ENCODE measurements around the gene TMED6.

DNA sequence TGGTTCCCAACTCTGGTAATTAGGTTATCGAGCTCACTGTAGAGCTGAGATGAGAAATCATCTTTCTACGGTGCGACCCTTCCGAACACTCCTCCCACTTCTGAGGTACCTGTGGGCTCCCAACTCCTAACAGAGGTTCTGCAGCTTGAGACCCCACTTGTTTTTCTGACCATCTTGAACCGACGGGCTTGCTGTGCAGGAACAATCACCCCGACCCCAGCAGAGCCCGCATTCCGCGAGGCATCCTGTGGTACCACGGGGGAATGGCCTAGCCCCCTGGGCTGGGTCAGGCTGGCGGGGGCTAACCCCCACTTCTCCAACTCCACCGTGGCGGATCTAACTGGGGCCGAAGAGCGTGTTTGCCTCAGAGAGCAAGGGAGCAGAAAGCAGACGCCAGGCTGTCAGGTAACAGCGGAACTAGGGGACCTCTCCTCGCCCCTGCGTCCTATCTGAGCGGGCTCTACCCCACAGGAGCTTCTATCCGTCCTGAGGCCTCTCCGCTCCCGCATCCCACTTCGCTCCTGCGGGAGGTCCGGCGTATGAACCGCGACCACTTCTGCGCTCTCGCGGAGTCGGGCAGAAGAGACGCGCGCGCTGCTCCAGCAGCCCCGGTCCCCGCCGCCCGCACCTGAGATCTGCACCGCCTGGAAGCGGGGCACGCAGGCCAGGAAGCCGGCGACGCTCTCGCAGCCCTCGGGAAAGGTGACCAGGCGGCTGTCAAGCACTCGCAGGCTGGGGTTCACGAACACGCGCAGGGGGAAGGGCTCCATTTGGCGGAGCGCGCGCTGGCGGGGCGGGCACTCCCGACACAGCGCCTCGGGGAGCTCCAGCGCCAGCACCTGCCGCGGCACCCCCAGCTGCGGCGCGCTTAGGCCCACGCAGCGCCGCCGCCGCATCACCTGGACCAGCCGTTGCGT is 22.0 kb downstream of the TMED6 start:
- TF ChIP-seq TARDBP (IDR thresholded peaks at IDR 0.05) (no peak), SUZ12 (IDR thresholded peaks at IDR 0.05) (no peak), SP1 (IDR thresholded peaks at IDR 0.05) (no peak), FOXM1 (IDR thresholded peaks at IDR 0.05; ENCODE audit: borderline replicate concordance) (no peak), NFRKB (IDR thresholded peaks at IDR 0.05) (no peak), FOXA1 (IDR thresholded peaks at IDR 0.05) (no peak), ELF4 (IDR thresholded peaks at IDR 0.05) (no peak), L3MBTL2 (conservative IDR thresholded peaks at IDR 0.05) (no peak; the same call in 1 of the 2 replicates)

All from HEK293T (cell line).